Measurements from ENCODE around the gene SMAD6. TPM values are rescaled to one million over a fixed set of nuclear protein-coding genes. Genes with fewer than 3 reads are reported as not detected.

Gene SMAD6
- polyA plus RNA-seq, 1 of the 3 experiments (the other 2 are of a cell fraction), result 4.5 TPM

DNA sequence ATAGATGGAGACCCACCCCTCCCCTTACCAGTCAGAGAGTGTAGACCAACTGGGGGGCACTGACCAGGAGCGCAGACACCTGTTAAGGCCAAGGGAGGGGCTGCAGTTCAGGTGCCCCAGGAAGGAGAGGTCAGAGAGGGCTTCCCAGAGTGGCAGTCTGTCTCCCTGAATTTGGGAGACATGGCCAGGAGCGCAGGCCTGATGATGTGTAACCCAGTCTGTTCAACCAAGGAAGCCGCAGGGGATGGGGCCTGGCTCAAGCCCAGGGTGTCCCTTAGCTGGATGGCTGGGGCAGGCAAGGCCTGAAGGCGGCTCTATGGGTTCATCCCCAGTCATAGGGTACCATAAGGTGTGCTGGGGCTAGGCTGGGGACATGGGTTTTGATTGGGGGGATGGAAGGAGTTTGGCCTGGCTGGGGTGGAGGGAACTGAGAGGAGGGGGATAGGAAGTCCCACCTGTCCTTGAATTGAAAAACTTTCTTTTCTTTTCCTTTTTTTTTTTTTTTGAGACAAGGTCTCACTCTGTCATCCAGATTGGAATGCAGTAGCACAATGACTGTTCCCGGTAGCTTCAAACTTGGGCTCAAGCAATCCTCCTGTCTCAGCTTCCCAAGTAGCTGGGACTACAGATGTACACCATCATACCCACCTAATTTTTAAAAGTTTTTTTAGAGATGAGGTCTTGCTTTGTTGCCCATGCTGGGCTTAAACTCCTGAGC lies 75.7 kb downstream of the SMAD6 start (continued):
- TF ChIP-seq, protein P1, sequence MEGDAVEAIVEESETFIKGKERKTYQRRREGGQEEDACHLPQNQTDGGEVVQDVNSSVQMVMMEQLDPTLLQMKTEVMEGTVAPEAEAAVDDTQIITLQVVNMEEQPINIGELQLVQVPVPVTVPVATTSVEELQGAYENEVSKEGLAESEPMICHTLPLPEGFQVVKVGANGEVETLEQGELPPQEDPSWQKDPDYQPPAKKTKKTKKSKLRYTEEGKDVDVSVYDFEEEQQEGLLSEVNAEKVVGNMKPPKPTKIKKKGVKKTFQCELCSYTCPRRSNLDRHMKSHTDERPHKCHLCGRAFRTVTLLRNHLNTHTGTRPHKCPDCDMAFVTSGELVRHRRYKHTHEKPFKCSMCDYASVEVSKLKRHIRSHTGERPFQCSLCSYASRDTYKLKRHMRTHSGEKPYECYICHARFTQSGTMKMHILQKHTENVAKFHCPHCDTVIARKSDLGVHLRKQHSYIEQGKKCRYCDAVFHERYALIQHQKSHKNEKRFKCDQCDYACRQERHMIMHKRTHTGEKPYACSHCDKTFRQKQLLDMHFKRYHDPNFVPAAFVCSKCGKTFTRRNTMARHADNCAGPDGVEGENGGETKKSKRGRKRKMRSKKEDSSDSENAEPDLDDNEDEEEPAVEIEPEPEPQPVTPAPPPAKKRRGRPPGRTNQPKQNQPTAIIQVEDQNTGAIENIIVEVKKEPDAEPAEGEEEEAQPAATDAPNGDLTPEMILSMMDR (IDR thresholded peaks at IDR 0.05), result no peak
- TF ChIP-seq SMC3 (IDR thresholded peaks at IDR 0.05; ENCODE audit: low read depth, low read length) (no peak), CHD2 (IDR thresholded peaks at IDR 0.05; ENCODE audit: low read length, partially characterized antibody) (no peak)

DNA sequence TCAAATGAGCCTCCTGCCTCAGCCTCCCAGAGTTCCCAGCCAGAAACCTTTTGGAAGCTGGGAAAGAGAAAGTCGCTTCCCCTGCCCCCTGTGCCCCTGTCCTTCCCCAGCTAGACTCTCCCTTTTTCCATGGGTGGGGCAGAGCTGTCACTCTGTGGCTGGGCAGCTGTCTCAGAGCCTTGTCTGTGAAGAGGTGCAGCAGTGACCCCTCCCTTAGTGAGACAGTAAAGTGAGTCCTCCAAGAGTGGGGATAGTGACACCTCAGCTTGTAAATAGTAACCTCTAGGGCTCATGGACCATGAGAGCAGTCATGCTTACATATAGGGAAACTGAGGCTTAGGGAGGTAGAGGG lies 76.3 kb downstream of the SMAD6 start:
- H3K4me1 ChIP-seq (ENCODE audit: control insufficient read depth in 1 of 2, insufficient read depth in 2 of 2, low read depth in 1 of 2, low read length in 1 of 2), result peaks cover 16 to 46% of the 10 kb centered on the region in 2 experiments
- H3K27me3 ChIP-seq (ENCODE audit: insufficient read depth), result no peaks in the 10 kb centered on the region
- no peak for TF ChIP-seq ELF1 (IDR thresholded peaks at IDR 0.05)
- H3K4me2 ChIP-seq, result no peak overlapping the region
- H3K4me3 ChIP-seq (ENCODE audit: low read depth in 2 of 2, low read length in 1 of 2), result no peak overlapping the region
- no peaks in the 10 kb centered on the region for H3K9me3 ChIP-seq
- no peak overlapping the region for H3K9ac ChIP-seq
- peak overlapping the region in 1 of 2 experiments; percentile 62; a peak in 2 of 4 replicates for H3K27ac ChIP-seq (ENCODE audit: low read depth in 2 of 2, low read length in 1 of 2)
- POLR2A ChIA-PET, result no interaction called here
- H4K20me1 ChIP-seq (ENCODE audit: insufficient read depth), result no peaks in the 10 kb centered on the region
- CTCF ChIA-PET, result interaction anchor here (1.1 to 3.7 kb wide), 4 partner anchors 74 to 178 kb away, joined by 3 to 21 read pairs (median 4); partner anchors contain the start of gene SMAD6
- H3K36me3 ChIP-seq (replicated peaks in 1 of 2; ENCODE audit: control insufficient read depth in 1 of 2, insufficient read depth in 2 of 2, low read length in 1 of 2), result peaks cover 0 to 14% of the 10 kb centered on the region in 2 experiments
- H3K79me2 ChIP-seq (ENCODE audit: insufficient read depth), result peaks cover 96% of the 10 kb centered on the region
- no peak for DNase-seq
- H3F3A ChIP-seq (replicated peaks; ENCODE audit: insufficient read depth), result peaks cover 25% of the 10 kb centered on the region
- no CpG with 5 or more reads among the region's 1 CpG for WGBS (ENCODE audit: low lambda C conversion rate)
- H2AFZ ChIP-seq (ENCODE audit: low read depth), result no peak overlapping the region
- no peaks in the 10 kb centered on the region for H3K9me2 ChIP-seq

DNA sequence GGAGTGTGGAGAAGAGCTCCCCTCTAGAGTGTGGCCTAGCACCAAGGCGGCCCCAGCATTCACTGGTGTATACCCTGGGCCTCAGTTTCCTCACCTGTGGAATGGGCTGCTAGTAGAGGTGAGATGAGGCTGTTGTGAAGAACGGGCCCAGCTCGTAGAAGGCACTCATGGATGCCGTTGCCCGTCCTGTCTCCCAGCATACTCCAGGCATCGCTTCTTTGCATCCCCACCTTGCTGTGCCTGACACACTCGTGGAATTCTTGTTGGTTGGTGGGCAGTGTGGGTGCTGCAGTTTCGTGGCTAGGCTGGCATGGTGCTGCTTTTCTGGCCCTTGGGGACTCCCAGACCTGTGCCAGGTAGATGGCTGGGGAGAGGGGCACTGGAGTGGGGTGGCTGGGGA lies 76.7 kb downstream of the SMAD6 start:
- Histone ChIP-seq H4K20me1 (ENCODE audit: insufficient read depth) (no peaks in the 10 kb centered on the region), H3K9me3 (no peaks in the 10 kb centered on the region), H3K27ac (ENCODE audit: low read depth in 2 of 2, low read length in 1 of 2) (peak overlapping the region in 1 of 2 experiments; percentile 62; a peak in 2 of 4 replicates), H3K79me2 (ENCODE audit: insufficient read depth) (peaks cover 96% of the 10 kb centered on the region), H3F3A (replicated peaks; ENCODE audit: insufficient read depth) (peaks cover 25% of the 10 kb centered on the region), H2AFZ (ENCODE audit: low read depth) (no peak overlapping the region), H3K9ac (no peak overlapping the region), H3K36me3 (replicated peaks in 1 of 2; ENCODE audit: control insufficient read depth in 1 of 2, insufficient read depth in 2 of 2, low read length in 1 of 2) (peaks cover 0 to 16% of the 10 kb centered on the region in 2 experiments), H3K4me2 (no peak overlapping the region), H3K4me1 (ENCODE audit: control insufficient read depth in 1 of 2, insufficient read depth in 2 of 2, low read depth in 1 of 2, low read length in 1 of 2) (peaks cover 12 to 44% of the 10 kb centered on the region in 2 experiments; a peak in 3 of 4 replicates), H3K9me2 (no peaks in the 10 kb centered on the region), H3K27me3 (ENCODE audit: insufficient read depth) (no peaks in the 10 kb centered on the region), H3K4me3 (ENCODE audit: low read depth in 2 of 2, low read length in 1 of 2) (no peak overlapping the region)
- ChIA-PET POLR2A (no interaction called here), CTCF (interaction anchor here (1.1 to 3.7 kb wide), 4 partner anchors 73 to 178 kb away, joined by 3 to 21 read pairs (median 4); partner anchors contain the start of gene SMAD6)
- whole genome bisulfite sequencing (ENCODE audit: low lambda C conversion rate), result 96% methylated on average over 8 of the region's 8 CpGs
- no peak for DNase-seq
- TF ChIP-seq RAD21 (IDR thresholded peaks at IDR 0.05; ENCODE audit: low read length) (no peak), EP300 (IDR thresholded peaks at IDR 0.05; ENCODE audit: borderline replicate concordance in 1 of 2, low read depth in 1 of 2, low read length in 1 of 2) (no peak), FOXJ3 (CRISPR knock-in tag; IDR thresholded peaks at IDR 0.05) (no peak), EZH2phosphoT487 (IDR thresholded peaks at IDR 0.05; ENCODE audit: borderline replicate concordance, low read depth) (no peak), YY1 (IDR thresholded peaks at IDR 0.05; ENCODE audit: low read depth) (no peak), NRF1 (IDR thresholded peaks at IDR 0.05; ENCODE audit: low read depth, low read length) (no peak), RXRA (IDR thresholded peaks at IDR 0.05; ENCODE audit: borderline replicate concordance, low read depth) (no peak), MEF2A (IDR thresholded peaks at IDR 0.05; ENCODE audit: borderline replicate concordance, low read depth) (no peak), POLR2AphosphoS5 (IDR thresholded peaks at IDR 0.05; ENCODE audit: low read depth, low read length) (no peak)
- TF ChIP-seq, protein P2, sequence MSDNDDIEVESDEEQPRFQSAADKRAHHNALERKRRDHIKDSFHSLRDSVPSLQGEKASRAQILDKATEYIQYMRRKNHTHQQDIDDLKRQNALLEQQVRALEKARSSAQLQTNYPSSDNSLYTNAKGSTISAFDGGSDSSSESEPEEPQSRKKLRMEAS (IDR thresholded peaks at IDR 0.05; ENCODE audit: low read depth), result no peak
- TF ChIP-seq, protein P3, sequence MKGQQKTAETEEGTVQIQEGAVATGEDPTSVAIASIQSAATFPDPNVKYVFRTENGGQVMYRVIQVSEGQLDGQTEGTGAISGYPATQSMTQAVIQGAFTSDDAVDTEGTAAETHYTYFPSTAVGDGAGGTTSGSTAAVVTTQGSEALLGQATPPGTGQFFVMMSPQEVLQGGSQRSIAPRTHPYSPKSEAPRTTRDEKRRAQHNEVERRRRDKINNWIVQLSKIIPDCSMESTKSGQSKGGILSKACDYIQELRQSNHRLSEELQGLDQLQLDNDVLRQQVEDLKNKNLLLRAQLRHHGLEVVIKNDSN (IDR thresholded peaks at IDR 0.05; ENCODE audit: borderline replicate concordance, low read depth), result no peak
- TF ChIP-seq, protein P4, sequence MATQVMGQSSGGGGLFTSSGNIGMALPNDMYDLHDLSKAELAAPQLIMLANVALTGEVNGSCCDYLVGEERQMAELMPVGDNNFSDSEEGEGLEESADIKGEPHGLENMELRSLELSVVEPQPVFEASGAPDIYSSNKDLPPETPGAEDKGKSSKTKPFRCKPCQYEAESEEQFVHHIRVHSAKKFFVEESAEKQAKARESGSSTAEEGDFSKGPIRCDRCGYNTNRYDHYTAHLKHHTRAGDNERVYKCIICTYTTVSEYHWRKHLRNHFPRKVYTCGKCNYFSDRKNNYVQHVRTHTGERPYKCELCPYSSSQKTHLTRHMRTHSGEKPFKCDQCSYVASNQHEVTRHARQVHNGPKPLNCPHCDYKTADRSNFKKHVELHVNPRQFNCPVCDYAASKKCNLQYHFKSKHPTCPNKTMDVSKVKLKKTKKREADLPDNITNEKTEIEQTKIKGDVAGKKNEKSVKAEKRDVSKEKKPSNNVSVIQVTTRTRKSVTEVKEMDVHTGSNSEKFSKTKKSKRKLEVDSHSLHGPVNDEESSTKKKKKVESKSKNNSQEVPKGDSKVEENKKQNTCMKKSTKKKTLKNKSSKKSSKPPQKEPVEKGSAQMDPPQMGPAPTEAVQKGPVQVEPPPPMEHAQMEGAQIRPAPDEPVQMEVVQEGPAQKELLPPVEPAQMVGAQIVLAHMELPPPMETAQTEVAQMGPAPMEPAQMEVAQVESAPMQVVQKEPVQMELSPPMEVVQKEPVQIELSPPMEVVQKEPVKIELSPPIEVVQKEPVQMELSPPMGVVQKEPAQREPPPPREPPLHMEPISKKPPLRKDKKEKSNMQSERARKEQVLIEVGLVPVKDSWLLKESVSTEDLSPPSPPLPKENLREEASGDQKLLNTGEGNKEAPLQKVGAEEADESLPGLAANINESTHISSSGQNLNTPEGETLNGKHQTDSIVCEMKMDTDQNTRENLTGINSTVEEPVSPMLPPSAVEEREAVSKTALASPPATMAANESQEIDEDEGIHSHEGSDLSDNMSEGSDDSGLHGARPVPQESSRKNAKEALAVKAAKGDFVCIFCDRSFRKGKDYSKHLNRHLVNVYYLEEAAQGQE (IDR thresholded peaks at IDR 0.05; ENCODE audit: low read depth, low read length), result no peak
- TF ChIP-seq, protein P1 (IDR thresholded peaks at IDR 0.05), result no peak

Data from SK-N-SH (cell line).